HEK293 (cell line): ENCODE results near the gene NOM1.
A peak's percentile ranks its signal among the peaks of the same experiment; 100 is the strongest.

Source experiments
- CTCF ChIA-PET: fragments of 350-600 bp; formaldehyde crosslinking; extraction: SDS; loops from one replicate; lab custom pipeline; 2021; ENCODE audit warnings: antibody characterized with exemption; lab: Yijun Ruan, JAX
- POLR2A ChIA-PET: fragments of 300-600 bp; formaldehyde crosslinking; extraction: SDS; loops from one replicate; lab custom pipeline; 2020; ENCODE audit warnings: antibody characterized with exemption, inconsistent platforms; lab: Yijun Ruan, JAX
- H3K27ac ChIP-seq: fragments of 200-500 bp; sonication (Bioruptor generic); 2 replicates; pipeline ENCODE4 v1.5.1; 2014; ENCODE audit warnings: low read depth, low read length, control low read depth, inconsistent platforms; ENCODE audit errors: extremely low read depth
- H3K36me3 ChIP-seq, 2 experiments: fragments of 200-500 bp in 1 of 2; sonication (Bioruptor generic) in 1 of 2; 1 replicate in 1 of 2; 2 replicates in 1 of 2; pipeline ENCODE4 v1.5.1; 2014 to 2017; ENCODE audit warnings: inconsistent platforms in 2 of 2, low read length in 2 of 2; ENCODE audit not compliant: control insufficient read depth in 2 of 2, insufficient read depth in 1 of 2
- H3K4me1 ChIP-seq: fragments of 200-500 bp; sonication (Bioruptor generic); 2 replicates; pipeline ENCODE4 v1.5.1; 2014; ENCODE audit warnings: mild to moderate bottlenecking, low read length, inconsistent platforms; ENCODE audit not compliant: control insufficient read depth, insufficient read depth
- H3K4me3 ChIP-seq: 2 replicates; pipeline ENCODE4 v1.5.1; 2011; ENCODE audit warnings: low read depth, mild to moderate bottlenecking, control low read depth, low read length, moderate library complexity
- H3K9me3 ChIP-seq: fragments of 200-500 bp; sonication (Bioruptor generic); 2 replicates; pipeline ENCODE4 v1.5.1; 2014; ENCODE audit warnings: low read depth, low read length, inconsistent platforms; ENCODE audit not compliant: control insufficient read depth, insufficient read depth
- BCL6B ChIP-seq: fragments of 450-650 bp; formaldehyde crosslinking; IDR thresholded peaks from 2 replicates; pipeline ENCODE4 v1.5.1; 2017; ENCODE audit warnings: missing biosample characterization, missing genetic modification characterization
- KLF1 ChIP-seq: fragments of 450-650 bp; formaldehyde crosslinking; IDR thresholded peaks from 2 replicates; pipeline ENCODE4 v1.5.1; 2016; ENCODE audit warnings: missing biosample characterization, missing genetic modification characterization
- OVOL3 ChIP-seq: fragments of 450-650 bp; formaldehyde crosslinking; IDR thresholded peaks from 2 replicates; pipeline ENCODE4 v1.5.1; 2016; ENCODE audit warnings: missing biosample characterization, missing genetic modification characterization
- REST ChIP-seq: fragments of 450-650 bp; formaldehyde crosslinking; IDR thresholded peaks from 2 replicates; pipeline ENCODE4 v1.5.1; 2016; ENCODE audit warnings: missing biosample characterization, missing genetic modification characterization
- SCRT2 ChIP-seq: fragments of 450-650 bp; formaldehyde crosslinking; IDR thresholded peaks from 2 replicates; pipeline ENCODE4 v1.5.1; 2016; ENCODE audit warnings: missing biosample characterization, missing genetic modification characterization
- SP3 ChIP-seq: fragments of 450-650 bp; formaldehyde crosslinking; IDR thresholded peaks from 2 replicates; pipeline ENCODE4 v1.5.1; 2016; ENCODE audit warnings: missing biosample characterization, missing genetic modification characterization
- TRIM28 ChIP-seq: IDR thresholded peaks from 2 replicates; pipeline ENCODE4 v1.6.1; 2011; ENCODE audit warnings: low read length, control low read depth, borderline replicate concordance
- WT1 ChIP-seq: fragments of 450-650 bp; formaldehyde crosslinking; IDR thresholded peaks from 2 replicates; pipeline ENCODE4 v1.5.1; 2016; ENCODE audit warnings: missing biosample characterization, missing genetic modification characterization
- ZNF202 ChIP-seq: fragments of 450-650 bp; formaldehyde crosslinking; IDR thresholded peaks from 2 replicates; pipeline ENCODE4 v1.5.1; 2016; ENCODE audit warnings: missing biosample characterization, missing genetic modification characterization, borderline replicate concordance
- ZNF248 ChIP-seq: fragments of 450-650 bp; formaldehyde crosslinking; IDR thresholded peaks from 2 replicates; pipeline ENCODE4 v1.5.1; 2017; ENCODE audit warnings: missing biosample characterization, missing genetic modification characterization
- ZNF350 ChIP-seq: fragments of 450-650 bp; formaldehyde crosslinking; IDR thresholded peaks from 2 replicates; pipeline ENCODE4 v1.5.0; 2017; ENCODE audit warnings: missing biosample characterization, mild to moderate bottlenecking, missing genetic modification characterization
- ZNF394 ChIP-seq: fragments of 450-650 bp; formaldehyde crosslinking; IDR thresholded peaks from 2 replicates; pipeline ENCODE4 v1.5.1; 2016; ENCODE audit warnings: missing biosample characterization, missing genetic modification characterization, mild to moderate bottlenecking, moderate library complexity, borderline replicate concordance
- ZNF530 ChIP-seq: fragments of 450-650 bp; formaldehyde crosslinking; IDR thresholded peaks from 2 replicates; pipeline ENCODE4 v1.5.1; 2016; ENCODE audit warnings: low read depth, missing biosample characterization, missing genetic modification characterization
- ZNF624 ChIP-seq: fragments of 450-650 bp; formaldehyde crosslinking; IDR thresholded peaks from 2 replicates; pipeline ENCODE4 v1.5.1; 2017; ENCODE audit warnings: missing biosample characterization, missing genetic modification characterization
- TF ChIP-seq, protein P1 (sequence below): fragments of 450-650 bp; formaldehyde crosslinking; IDR thresholded peaks from 2 replicates; pipeline ENCODE4 v1.5.1; 2016; ENCODE audit warnings: missing biosample characterization, missing genetic modification characterization
- TF ChIP-seq, protein P2 (sequence below): fragments of 450-650 bp; formaldehyde crosslinking; IDR thresholded peaks from 2 replicates; pipeline ENCODE4 v1.5.1; 2017; ENCODE audit warnings: missing biosample characterization, mild to moderate bottlenecking, missing genetic modification characterization, moderate library complexity
- TF ChIP-seq, protein P3 (sequence below): fragments of 450-650 bp; formaldehyde crosslinking; IDR thresholded peaks from 2 replicates; pipeline ENCODE4 v1.5.1; 2016; ENCODE audit warnings: missing biosample characterization, missing genetic modification characterization

The NOM1 gene

GRCh38 chr7:156993925-156994235 lies 44.4 kb downstream of the NOM1 start:
- H3K27ac ChIP-seq: no peak overlapping the region
- H3K4me3 ChIP-seq: no peak overlapping the region
- 0 out of 2 replicates have a peak, but pooled peaks have one; percentile 35 for TF ChIP-seq BCL6B
- TF ChIP-seq ZNF624 (tag by site-specific recombination): no peak
- TF ChIP-seq WT1: no peak
- TF ChIP-seq ZNF202 (tag by site-specific recombination): no peak
- TF ChIP-seq, protein P1, sequence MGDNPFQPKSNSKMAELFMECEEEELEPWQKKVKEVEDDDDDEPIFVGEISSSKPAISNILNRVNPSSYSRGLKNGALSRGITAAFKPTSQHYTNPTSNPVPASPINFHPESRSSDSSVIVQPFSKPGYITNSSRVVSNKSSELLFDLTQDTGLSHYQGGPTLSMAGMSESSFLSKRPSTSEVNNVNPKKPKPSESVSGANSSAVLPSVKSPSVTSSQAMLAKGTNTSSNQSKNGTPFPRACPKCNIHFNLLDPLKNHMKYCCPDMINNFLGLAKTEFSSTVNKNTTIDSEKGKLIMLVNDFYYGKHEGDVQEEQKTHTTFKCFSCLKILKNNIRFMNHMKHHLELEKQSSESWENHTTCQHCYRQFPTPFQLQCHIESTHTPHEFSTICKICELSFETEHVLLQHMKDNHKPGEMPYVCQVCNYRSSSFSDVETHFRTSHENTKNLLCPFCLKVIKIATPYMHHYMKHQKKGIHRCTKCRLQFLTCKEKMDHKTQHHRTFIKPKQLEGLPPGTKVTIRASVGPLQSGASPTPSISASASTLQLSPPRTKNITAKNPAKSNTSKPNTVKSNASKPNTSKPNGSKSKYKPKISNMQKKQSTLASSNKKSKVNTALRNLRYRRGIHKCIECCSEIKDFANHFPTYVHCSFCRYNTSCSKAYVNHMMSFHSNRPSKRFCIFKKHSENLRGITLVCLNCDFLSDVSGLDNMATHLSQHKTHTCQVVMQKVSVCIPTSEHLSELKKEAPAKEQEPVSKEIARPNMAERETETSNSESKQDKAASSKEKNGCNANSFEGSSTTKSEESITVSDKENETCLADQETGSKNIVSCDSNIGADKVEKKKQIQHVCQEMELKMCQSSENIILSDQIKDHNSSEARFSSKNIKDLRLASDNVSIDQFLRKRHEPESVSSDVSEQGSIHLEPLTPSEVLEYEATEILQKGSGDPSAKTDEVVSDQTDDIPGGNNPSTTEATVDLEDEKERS (tag by site-specific recombination): no peak
- TF ChIP-seq OVOL3: no peak
- TF ChIP-seq TRIM28: no peak
- TF ChIP-seq SP3: no peak
- peak; percentile 48 for TF ChIP-seq SCRT2 (tag by site-specific recombination)
- no peak for TF ChIP-seq ZNF350 (tag by site-specific recombination)
- no peak for TF ChIP-seq REST (tag by site-specific recombination)
- TF ChIP-seq, protein P2, sequence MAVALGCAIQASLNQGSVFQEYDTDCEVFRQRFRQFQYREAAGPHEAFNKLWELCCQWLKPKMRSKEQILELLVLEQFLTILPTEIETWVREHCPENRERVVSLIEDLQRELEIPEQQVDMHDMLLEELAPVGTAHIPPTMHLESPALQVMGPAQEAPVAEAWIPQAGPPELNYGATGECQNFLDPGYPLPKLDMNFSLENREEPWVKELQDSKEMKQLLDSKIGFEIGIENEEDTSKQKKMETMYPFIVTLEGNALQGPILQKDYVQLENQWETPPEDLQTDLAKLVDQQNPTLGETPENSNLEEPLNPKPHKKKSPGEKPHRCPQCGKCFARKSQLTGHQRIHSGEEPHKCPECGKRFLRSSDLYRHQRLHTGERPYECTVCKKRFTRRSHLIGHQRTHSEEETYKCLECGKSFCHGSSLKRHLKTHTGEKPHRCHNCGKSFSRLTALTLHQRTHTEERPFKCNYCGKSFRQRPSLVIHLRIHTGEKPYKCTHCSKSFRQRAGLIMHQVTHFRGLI (tag by site-specific recombination): no peak
- TF ChIP-seq KLF1 (tag by site-specific recombination): no peak
- TF ChIP-seq ZNF248 (tag by site-specific recombination): no peak
- TF ChIP-seq, protein P3, sequence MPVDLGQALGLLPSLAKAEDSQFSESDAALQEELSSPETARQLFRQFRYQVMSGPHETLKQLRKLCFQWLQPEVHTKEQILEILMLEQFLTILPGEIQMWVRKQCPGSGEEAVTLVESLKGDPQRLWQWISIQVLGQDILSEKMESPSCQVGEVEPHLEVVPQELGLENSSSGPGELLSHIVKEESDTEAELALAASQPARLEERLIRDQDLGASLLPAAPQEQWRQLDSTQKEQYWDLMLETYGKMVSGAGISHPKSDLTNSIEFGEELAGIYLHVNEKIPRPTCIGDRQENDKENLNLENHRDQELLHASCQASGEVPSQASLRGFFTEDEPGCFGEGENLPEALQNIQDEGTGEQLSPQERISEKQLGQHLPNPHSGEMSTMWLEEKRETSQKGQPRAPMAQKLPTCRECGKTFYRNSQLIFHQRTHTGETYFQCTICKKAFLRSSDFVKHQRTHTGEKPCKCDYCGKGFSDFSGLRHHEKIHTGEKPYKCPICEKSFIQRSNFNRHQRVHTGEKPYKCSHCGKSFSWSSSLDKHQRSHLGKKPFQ (tag by site-specific recombination): no peak
- TF ChIP-seq ZNF394 (tag by site-specific recombination): no peak
- no peak for TF ChIP-seq ZNF530
- no peaks in the 10 kb centered on the region for H3K4me1 ChIP-seq
- H3K9me3 ChIP-seq: no peaks in the 10 kb centered on the region
- ChIA-PET POLR2A (no interaction called here), CTCF (no interaction called here)
- peaks cover 0 to 3% of the 10 kb centered on the region in 2 experiments; a peak in 1 of 3 replicates for H3K36me3 ChIP-seq
